ENCODE data around the gene TMEM30B. TPM values are rescaled to one million over a fixed set of nuclear protein-coding genes. Genes with fewer than 3 reads are reported as not detected.
"Not testable (repeated sequence)": the region's sequence is repeated elsewhere in the genome, so short reads cannot be mapped to it uniquely, and the experiment has no call there.

The TMEM30B gene
- total RNA-seq, 2 donors from 2014 or later = 3.5 to 4.1 TPM

DNA sequence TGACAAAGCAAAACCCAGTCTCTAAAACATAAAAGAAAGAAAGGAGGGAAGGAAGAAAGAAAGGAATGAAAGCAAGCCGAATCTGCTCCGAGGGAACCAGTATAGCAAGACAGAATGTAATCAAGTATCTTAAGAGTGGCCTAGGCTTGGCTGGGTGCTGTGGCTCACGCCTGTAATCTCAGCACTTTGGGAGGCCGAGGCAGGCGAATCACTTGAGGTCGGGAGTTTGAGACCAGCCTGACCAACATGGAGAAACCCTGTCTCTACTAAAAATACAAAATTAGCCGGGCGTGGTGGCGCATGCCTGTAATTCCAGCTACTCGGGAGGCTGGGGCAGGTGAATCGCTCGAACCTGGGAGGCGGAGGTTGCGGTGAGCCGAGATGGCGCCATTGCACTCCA lies 39.0 kb upstream of the TMEM30B start:
- not testable (repeated sequence) for H3K4me3 Mint-ChIP-seq; H3K36me3 Mint-ChIP-seq (ENCODE audit: low read depth); H3K9me3 ChIP-seq (ENCODE audit: control insufficient read depth, low read length, poor library complexity, severe bottlenecking); ATAC-seq; DNase-seq; H3K27me3 Mint-ChIP-seq; H3K27ac Mint-ChIP-seq
- H3K4me1 Mint-ChIP-seq = peaks cover 20% of the 10 kb centered on the region

GRCh38 chr14:61319706-61320105 lies 38.6 kb upstream of the TMEM30B start:
- Mint-ChIP-seq H3K4me1 (peaks cover 15% of the 10 kb centered on the region), H3K27me3 (no peaks in the 10 kb centered on the region), H3K27ac (no peak overlapping the region), H3K36me3 (ENCODE audit: low read depth) (peaks cover 8% of the 10 kb centered on the region), H3K4me3 (no peak overlapping the region)
- H3K9me3 ChIP-seq (ENCODE audit: control insufficient read depth, low read length, poor library complexity, severe bottlenecking) = no peaks in the 10 kb centered on the region
- DNase-seq = no peak
- ATAC-seq = no peak

DNA sequence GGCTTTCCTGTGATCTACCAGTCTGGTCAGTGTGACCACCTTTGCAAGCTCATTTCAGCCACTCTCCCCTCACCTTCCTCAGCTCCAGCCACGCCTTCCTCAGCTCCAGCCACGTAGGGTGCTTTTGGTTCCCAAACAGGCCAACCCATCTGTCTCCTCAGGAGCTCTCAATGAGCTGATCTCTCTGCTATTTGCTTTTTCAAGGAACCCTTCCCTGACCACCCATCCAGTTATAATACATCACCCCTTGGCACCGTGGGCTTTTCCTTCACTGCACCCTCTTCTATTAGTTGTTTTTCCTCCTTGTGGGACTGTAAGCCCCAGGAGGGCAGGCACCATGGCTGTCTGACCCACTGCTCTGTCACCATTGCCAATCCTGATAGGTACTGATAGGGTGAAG lies 37.9 kb upstream of the TMEM30B start:
- peaks cover 13% of the 10 kb centered on the region for H3K4me1 Mint-ChIP-seq
- no peak for DNase-seq
- H3K36me3 Mint-ChIP-seq (ENCODE audit: low read depth) = peaks cover 8% of the 10 kb centered on the region
- H3K27ac Mint-ChIP-seq = no peak overlapping the region
- no peak for ATAC-seq
- no peak overlapping the region for H3K4me3 Mint-ChIP-seq
- no peaks in the 10 kb centered on the region for H3K27me3 Mint-ChIP-seq
- no peaks in the 10 kb centered on the region for H3K9me3 ChIP-seq (ENCODE audit: control insufficient read depth, low read length, poor library complexity, severe bottlenecking)

- H3K4me1 Mint-ChIP-seq = no peaks in the 10 kb centered on the region
- no peaks in the 10 kb centered on the region for H3K27me3 Mint-ChIP-seq
- ATAC-seq = no peak
Observed at GRCh38 chr14:61315313-61315712, 34.2 kb upstream of the TMEM30B start.

DNA sequence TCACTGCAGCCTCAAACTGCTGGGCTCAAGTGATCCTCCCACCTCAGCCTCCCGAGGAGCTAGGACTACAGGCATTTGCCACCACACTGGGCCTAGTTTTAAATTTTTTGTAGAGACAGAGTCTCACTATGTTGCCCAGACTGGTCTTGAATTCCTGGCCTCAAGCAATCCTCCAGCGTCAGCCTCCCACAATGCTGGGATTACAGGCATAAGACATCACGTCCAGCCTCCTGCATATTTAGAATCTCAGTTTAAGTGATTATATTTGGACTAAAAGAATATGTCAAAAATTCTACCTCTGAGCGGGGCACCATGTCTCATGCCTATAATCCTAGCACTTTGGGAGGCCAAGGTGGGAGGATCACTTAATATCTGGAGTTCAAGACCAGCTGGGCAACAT lies 27.6 kb upstream of the TMEM30B start:
- not testable (repeated sequence) for H3K4me1 Mint-ChIP-seq; ATAC-seq; H3K27ac Mint-ChIP-seq; H3K9me3 ChIP-seq (ENCODE audit: control insufficient read depth, low read length, poor library complexity, severe bottlenecking); H3K36me3 Mint-ChIP-seq (ENCODE audit: low read depth); H3K27me3 Mint-ChIP-seq; H3K4me3 Mint-ChIP-seq; DNase-seq

More at GRCh38 chr14:61315313-61315712, 34.2 kb upstream of the TMEM30B start:
- no peak overlapping the region for H3K4me3 Mint-ChIP-seq
- H3K9me3 ChIP-seq (ENCODE audit: control insufficient read depth, low read length, poor library complexity, severe bottlenecking) = no peaks in the 10 kb centered on the region
- peaks cover 2% of the 10 kb centered on the region for H3K36me3 Mint-ChIP-seq (ENCODE audit: low read depth)
- no peak for DNase-seq
- no peak overlapping the region for H3K27ac Mint-ChIP-seq

- ATAC-seq (no peak), DNase-seq (no peak)
- Mint-ChIP-seq H3K4me3 (no peak overlapping the region), H3K4me1 (peaks cover 6% of the 10 kb centered on the region), H3K27ac (no peak overlapping the region), H3K27me3 (no peaks in the 10 kb centered on the region), H3K36me3 (ENCODE audit: low read depth) (peaks cover 9% of the 10 kb centered on the region)
- H3K9me3 ChIP-seq (ENCODE audit: control insufficient read depth, low read length, poor library complexity, severe bottlenecking) = no peaks in the 10 kb centered on the region
Observed at GRCh38 chr14:61308198-61308597, 27.1 kb upstream of the TMEM30B start.

GRCh38 chr14:61304688-61305087 lies 23.6 kb upstream of the TMEM30B start:
- H3K4me3 Mint-ChIP-seq = no peak overlapping the region
- H3K9me3 ChIP-seq (ENCODE audit: control insufficient read depth, low read length, poor library complexity, severe bottlenecking) = no peaks in the 10 kb centered on the region
- ATAC-seq (no peak), DNase-seq (no peak)
- no peaks in the 10 kb centered on the region for H3K27me3 Mint-ChIP-seq
- peaks cover 10% of the 10 kb centered on the region for H3K36me3 Mint-ChIP-seq (ENCODE audit: low read depth)
- peaks cover 12% of the 10 kb centered on the region for H3K4me1 Mint-ChIP-seq
- H3K27ac Mint-ChIP-seq = no peak overlapping the region

DNA sequence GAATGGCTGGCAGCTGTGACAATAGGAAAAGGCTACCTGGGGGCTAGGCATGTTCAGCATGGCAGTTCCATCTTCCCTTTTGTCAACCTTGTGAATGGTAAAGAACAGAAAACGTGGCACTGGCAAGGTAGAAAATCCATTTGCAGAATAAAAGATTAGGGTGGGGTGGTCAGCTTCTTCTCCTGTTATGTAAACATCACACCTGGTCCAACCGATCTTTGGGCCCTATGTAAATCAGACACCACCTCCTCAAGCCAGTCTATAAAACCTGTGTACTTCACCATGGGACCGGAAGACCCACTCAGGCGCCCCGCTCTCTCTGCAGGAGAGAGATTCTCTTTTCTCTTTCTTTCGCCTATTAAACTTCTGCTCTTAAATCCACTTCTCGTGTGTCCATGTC lies 19.6 kb upstream of the TMEM30B start:
- Mint-ChIP-seq H3K27ac (peak overlapping the region; percentile 32), H3K27me3 (no peaks in the 10 kb centered on the region), H3K36me3 (ENCODE audit: low read depth) (peaks cover 3% of the 10 kb centered on the region), H3K4me1 (peaks cover 22% of the 10 kb centered on the region), H3K4me3 (no peak overlapping the region)
- H3K9me3 ChIP-seq (ENCODE audit: control insufficient read depth, low read length, poor library complexity, severe bottlenecking) = no peaks in the 10 kb centered on the region
- DNase-seq (no peak), ATAC-seq (no peak)

- ATAC-seq = no peak
- Mint-ChIP-seq H3K27me3 (no peaks in the 10 kb centered on the region), H3K27ac (peak overlapping the region; percentile 32), H3K4me3 (no peak overlapping the region), H3K4me1 (peaks cover 22% of the 10 kb centered on the region), H3K36me3 (ENCODE audit: low read depth) (peaks cover 3% of the 10 kb centered on the region)
- H3K9me3 ChIP-seq (ENCODE audit: control insufficient read depth, low read length, poor library complexity, severe bottlenecking) = no peaks in the 10 kb centered on the region
- no peak for DNase-seq
Observed at GRCh38 chr14:61300209-61300608, 19.1 kb upstream of the TMEM30B start.

- no peaks in the 10 kb centered on the region for H3K9me3 ChIP-seq (ENCODE audit: control insufficient read depth, low read length, poor library complexity, severe bottlenecking)
- no peak for ATAC-seq
- Mint-ChIP-seq H3K27me3 (no peaks in the 10 kb centered on the region), H3K4me1 (peaks cover 22% of the 10 kb centered on the region), H3K4me3 (no peak overlapping the region), H3K27ac (peak overlapping the region; percentile 37), H3K36me3 (ENCODE audit: low read depth) (peaks cover 3% of the 10 kb centered on the region)
- DNase-seq = no peak
Observed at GRCh38 chr14:61298824-61299223, 17.7 kb upstream of the TMEM30B start.

DNA sequence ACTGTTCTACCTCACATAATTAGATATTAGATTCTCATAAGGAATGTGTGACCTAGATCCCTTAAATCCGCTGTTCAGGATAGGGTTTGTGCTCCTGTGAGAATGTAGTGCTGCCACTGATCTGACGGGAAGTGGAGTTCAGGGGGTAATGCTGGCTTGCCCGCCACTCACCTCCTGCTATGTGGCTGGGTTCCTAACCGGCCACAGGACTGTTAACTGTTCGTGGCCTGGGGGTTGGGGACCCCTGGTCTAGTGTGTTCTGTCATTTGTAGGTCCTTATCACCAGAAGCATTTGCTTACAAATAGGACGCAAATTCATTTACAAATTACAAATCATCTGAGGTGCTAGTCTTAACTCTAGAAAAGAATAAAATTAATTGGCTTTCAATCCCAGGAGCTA lies 16.4 kb upstream of the TMEM30B start:
- ATAC-seq = no peak
- DNase-seq = no peak
- Mint-ChIP-seq H3K27ac (peak overlapping the region; percentile 37), H3K27me3 (no peaks in the 10 kb centered on the region), H3K36me3 (ENCODE audit: low read depth) (peaks cover 3% of the 10 kb centered on the region), H3K4me1 (peaks cover 22% of the 10 kb centered on the region), H3K4me3 (no peak overlapping the region)
- H3K9me3 ChIP-seq (ENCODE audit: control insufficient read depth, low read length, poor library complexity, severe bottlenecking) = no peaks in the 10 kb centered on the region

- Mint-ChIP-seq H3K4me3 (no peak overlapping the region), H3K27ac (peak overlapping the region; percentile 51), H3K36me3 (ENCODE audit: low read depth) (peaks cover 3% of the 10 kb centered on the region), H3K27me3 (no peaks in the 10 kb centered on the region), H3K4me1 (peaks cover 22% of the 10 kb centered on the region)
- DNase-seq (no peak), ATAC-seq (peak; percentile 84)
- no peaks in the 10 kb centered on the region for H3K9me3 ChIP-seq (ENCODE audit: control insufficient read depth, low read length, poor library complexity, severe bottlenecking)
Observed at GRCh38 chr14:61296719-61297502, 15.8 kb upstream of the TMEM30B start.

GRCh38 chr14:61296151-61296550 lies 15.0 kb upstream of the TMEM30B start:
- Mint-ChIP-seq H3K4me1 (peaks cover 22% of the 10 kb centered on the region), H3K27ac (peak overlapping the region; percentile 51)
- DNase-seq = no peak

DNA sequence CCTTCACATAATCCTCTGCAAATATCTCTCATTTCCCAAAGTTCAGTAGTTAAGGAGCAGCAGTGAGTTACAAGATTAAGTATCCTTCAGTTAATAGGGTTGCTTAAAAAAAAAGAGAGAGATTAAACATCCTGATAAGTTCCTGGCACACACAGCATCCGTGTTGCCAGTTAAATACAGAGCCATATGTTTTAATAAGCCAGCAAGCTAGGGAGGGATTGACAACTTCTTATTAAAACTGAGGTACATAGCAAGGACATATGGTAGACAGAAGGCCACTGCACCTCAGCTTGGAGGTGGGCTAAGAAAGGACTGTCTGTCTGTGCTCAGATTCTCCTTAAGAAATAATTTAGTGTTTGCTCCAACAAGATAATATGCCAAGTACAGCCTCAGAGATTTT lies 9.6 kb upstream of the TMEM30B start:
- H3K4me3 Mint-ChIP-seq = no peak overlapping the region
- peak overlapping the region; percentile 67 for H3K27ac Mint-ChIP-seq
- no peaks in the 10 kb centered on the region for H3K9me3 ChIP-seq (ENCODE audit: control insufficient read depth, low read length, poor library complexity, severe bottlenecking)
- peaks cover 5% of the 10 kb centered on the region for H3K4me1 Mint-ChIP-seq
- ATAC-seq (no peak), DNase-seq (no peak)
- H3K27me3 Mint-ChIP-seq = no peaks in the 10 kb centered on the region
- no peaks in the 10 kb centered on the region for H3K36me3 Mint-ChIP-seq (ENCODE audit: low read depth)

More at GRCh38 chr14:61296151-61296550, 15.0 kb upstream of the TMEM30B start:
- Mint-ChIP-seq H3K36me3 (ENCODE audit: low read depth) (peaks cover 3% of the 10 kb centered on the region), H3K4me3 (no peak overlapping the region), H3K27me3 (no peaks in the 10 kb centered on the region)
- H3K9me3 ChIP-seq (ENCODE audit: control insufficient read depth, low read length, poor library complexity, severe bottlenecking) = no peaks in the 10 kb centered on the region
- no peak for ATAC-seq

All from T-helper 17 cell (primary cell).